Stimulated activated CD8-positive, alpha-beta memory T cell treated with anti-CD3 and anti-CD28 coated beads, Interleukin-7, amount 100 ng/mL, for 24 hours (primary cell): Measurements from ENCODE around the gene USP48.
"Not testable (repeated sequence)": the region's sequence is repeated elsewhere in the genome, so short reads cannot be mapped to it uniquely, and the experiment has no call there.

Source experiments
- DNase-seq: peaks from one replicate; pipeline ENCODE4 v3.0.0-alpha.2; 2020; ENCODE audit warnings: low read depth

USP48 gene

DNA sequence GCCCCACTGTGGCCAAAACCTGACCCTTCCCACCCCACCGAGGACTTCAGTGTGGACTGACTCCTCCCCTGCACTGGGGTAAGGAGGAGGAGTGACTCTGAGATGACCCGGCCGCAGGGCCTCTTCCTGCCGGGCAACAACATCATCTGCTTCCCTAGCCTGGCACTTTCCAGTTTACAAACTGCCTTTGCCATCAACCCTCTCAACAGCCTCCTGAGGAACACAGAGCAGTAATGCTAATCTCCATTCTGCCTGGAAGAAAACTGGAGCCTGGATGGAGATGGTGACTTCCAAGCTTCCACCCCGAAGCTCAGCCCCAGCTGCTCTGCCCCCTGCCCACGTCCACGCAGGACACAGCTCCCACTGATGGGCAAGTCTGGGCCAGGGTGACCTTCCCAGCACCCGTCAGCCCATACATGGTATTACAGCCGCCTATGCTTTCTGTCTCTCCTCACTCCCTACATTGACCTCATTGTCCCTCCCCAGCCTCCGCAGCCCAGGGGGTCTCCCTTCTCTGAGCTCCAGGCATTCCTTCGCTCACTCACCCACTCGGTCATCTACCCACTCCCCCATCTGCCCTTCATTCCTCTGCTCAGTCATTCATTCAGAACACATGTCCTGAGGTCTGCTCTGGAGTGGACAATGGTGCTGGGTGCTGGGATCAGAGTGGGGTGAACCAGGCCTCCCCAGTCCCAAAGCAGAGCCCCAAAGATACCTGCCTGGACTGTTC, 148.0 kb downstream of the USP48 start:
- DNase-seq = no peak

DNA sequence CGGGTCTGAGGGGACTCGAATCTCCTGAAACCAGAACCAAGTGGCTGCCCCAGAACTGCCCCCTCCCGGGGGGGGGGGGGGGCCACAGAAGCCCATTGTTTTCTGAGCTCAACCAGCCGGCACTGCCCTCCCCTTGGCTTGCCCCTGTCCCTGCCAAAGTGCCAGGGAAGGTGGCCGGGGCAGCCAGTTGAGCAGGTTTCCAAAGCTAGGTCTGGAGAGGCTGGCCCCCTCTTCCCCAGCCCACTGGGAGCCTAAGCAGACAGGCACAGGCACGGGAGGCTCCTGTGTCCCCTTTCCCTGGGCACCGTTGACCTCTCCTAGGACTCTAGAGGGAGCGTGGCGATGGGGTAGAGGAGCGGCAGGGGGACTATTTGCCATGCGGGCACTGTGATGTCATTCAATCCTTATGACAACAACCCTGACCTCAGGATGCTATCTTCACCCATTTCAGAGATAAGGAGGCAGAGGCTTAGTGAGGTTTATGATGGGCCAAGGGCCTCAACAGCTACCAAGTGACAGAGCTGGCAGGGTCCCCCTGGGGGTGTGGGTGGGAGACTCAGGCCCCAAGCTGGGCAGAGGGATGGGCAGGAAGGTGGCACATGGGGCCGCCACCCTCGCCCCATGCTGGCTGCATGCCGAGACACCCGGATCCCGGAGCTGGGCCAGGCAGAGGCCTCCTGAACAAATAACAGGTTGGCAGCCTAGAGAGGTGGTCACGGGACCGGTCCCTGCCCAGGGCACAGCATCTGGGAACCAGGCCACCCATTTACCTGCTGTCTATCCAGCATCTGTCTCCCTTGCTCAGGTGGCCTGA, 148.8 kb downstream of the USP48 start:
- DNase-seq = no peak

DNA sequence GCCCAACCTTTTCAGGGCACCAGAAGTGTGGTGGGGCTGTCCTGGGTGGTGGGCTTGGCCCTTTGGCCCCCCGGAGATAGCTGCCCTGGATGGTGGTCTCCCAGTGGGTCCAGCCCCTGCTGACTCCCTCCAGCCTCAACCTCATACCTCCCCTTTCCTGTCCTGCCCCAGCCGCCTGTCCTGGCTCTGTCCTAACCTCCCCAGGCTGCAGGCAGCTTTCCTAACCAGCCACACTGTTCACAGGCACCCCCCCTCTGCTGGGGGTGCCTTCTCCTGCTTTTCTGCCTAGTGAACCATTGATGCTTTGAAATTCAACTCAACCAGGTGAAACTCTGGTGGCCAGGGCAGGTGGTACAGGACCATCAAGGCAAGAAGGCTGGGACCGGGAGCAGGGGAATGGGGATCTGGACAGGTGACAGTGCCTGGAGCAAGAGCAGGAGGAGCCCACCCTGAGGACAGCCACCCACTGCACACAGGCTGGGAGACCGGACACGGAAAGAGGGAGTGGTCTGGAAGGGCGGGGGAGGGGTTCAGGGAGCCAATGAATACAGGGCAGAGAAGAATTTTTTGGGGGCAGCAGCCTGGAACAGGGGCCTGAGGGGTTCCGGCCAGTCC, 149.7 kb downstream of the USP48 start:
- no peak for DNase-seq

DNA sequence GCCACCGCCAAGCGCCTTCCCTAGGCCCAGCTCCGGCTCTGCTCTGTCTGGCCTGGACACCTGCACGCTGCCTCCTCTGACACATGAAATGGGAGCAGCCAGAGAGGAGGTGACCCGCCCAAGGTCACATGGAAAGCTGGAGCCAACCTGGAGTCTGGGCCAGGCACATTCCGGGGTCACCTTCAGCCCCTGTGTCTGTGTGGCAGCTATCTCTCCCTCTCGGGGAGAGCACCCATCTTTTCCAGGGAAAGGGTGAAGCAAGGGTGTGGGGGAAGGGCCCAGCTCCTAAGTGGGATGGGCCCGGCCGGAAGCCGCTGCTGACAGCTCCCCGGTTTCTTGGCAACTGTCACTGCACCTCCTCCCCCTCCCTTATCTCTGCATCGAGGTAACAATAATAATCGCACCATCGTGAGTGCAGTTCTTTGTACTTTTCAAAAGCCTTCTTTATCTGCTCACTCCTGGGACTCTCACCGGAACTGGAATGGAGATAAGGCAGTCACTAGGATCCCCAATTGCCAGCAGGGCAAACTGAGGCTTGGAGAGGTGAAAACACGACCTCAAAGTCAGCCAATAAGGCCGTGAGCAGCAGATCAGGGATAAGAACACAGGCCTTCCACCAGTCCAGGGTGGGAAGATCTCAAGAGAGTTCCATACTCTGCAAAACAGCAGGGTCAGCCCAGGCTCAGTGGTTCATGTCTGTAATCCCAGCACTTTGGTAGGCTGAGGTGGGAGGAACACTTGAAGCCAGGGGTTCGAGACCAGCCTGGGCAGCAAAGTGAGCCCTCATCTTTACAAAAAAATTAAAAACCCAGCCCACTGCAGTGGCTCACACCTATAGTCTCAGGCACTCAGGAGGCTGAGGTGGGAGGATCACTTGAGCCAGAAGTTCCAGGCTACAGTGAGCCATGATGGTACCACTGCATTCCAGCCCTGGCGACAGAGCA, 150.7 kb downstream of the USP48 start:
- DNase-seq = no peak

DNA sequence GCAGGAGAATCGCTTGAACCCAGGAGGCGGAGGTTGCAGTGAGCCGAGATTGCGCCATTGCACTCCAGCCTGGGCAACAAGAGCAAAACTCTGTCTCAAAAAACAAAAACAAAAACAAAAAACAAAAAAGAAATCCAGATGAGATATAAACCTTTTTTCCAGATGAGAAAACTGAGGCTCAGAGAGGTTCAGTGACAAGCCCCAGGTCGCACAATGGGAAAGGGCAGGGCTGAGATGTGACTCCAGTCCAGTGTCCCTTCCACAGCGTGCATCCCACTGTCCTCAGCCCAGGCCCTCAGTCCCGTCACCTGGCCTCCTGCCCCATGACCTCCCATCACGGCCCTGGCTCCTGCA, 151.4 kb downstream of the USP48 start:
- DNase-seq = not testable (repeated sequence)

DNA sequence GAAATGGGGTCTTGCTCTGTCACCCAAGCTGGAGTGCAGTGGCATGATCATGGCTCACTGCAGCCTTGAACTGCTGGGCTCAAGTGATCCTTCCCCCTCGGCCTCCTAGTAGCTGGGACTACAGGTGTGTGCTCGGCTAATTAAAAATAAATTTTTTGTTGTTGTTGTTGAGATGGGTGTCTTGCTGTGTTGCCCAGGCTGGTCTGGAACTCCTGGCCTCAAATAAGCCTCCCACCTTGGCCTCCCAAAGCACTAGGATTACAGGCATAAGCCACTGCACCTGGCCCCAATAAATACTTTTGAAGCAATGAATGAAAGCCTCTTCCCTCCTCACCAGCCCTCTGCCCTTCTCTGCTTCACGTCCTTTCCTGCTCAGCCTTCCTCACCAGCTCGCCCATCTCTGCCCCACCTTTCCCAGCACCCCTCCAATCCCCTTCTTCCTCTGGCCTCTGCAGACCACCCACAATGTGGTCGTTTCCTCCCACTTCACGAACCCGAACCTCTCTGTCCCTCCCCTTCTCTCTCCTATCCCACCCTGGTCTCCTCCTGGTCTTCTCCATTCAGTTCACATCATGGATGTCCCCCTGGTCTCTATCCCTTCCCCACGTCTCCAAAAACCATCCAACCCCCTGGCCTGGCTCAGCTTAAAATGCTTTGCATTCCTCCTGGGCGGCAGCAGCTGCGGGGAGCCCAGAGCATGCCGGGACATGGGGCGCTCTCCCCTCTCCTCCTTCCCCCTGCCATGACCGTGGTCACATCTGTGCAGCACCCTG, 152.2 kb downstream of the USP48 start:
- no peak for DNase-seq

DNA sequence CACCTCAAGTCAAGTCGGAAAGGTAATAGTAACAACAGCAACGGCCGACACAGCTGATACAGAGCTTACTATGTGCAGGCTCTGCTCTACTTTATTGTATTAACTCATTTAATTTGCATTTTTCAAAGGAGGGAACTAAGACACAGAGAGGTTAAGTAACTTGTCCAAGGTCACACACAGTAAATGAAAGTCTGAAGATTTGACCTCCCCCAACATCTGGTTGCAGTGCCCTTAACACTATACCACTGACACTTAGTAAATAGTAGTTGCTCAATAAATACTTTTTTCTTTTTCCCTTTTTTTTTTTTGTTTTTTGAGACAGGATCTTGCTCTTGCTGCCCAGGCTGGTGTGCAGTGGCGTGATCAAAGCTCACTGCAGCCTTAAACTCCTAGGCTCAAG, 153.0 kb downstream of the USP48 start:
- no peak for DNase-seq

DNA sequence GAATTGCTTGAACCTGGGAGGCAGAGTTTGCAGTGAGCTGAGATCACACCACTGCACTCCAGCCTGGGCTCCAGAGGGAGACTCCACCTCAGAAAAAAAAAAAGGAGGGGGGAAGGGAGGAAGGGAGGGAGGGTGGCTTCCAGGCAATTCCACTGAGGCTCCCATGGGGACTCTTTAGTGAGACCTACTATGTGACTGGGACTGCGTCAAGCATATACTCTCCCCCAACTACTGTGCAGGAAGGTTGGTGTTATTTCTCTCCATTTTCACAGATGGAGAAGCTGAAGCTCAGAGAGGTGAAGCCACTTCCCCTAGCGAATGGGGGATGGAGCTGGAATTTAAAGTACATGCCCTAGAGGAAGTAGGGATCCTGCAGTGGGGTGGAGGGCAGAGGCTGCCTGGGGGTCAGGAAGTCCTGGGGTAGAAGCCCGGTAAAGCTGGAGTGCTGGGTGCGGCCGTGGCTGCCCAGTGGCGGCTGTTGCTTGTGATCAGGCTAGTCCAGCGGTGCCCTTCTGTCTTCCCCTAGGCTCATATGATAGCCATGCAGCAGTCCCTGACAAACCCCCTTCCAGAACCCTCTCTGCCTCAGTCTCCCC, 154.1 kb downstream of the USP48 start:
- DNase-seq = no peak
